ENCODE measurements around the gene ICOSLG.
"Not testable (repeated sequence)": the region's sequence is repeated elsewhere in the genome, so short reads cannot be mapped to it uniquely, and the experiment has no call there.

Gene ICOSLG

DNA sequence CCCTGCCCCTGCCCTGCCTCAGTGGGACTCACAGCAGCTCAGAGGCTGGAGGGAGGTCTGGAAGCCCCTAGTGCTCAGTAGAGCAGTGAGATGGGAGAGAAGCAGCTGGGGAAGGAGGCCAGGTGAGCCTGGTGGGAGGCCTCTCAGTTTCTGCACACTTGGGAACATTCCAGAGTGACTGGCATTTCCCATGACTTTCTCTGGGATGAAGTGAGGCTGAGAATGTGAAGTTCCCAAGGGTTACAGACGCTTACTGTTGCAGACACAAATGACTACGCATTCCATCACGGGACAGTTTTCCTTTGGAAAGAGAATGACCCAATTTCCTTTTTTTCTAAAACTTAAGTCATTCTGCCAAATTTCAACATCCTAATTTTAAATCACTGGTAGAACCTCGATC, 59.2 kb downstream of the ICOSLG start:
- not testable (repeated sequence) for DNase-seq (ENCODE audit: low read depth in 2 of 2)

DNA sequence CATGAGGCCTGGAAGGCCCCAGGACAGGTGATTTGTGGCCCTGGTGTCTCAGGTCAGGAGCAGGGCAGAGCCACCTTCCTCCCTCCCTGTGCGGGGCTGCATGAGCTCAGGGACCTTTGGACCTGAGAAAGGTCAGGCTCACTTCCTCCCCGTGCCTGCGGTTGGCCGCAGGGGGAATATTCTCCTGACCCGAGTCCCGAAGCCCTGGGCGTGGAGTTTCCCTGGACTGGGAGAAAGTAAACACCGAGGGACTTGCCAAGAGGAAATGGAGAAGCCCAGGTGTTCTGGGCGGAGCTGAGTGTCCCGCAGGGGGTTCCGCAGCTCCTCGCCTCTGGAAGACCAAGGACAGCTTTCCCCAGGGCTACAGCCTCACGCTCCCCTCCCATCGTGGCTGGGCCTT, 64.6 kb downstream of the ICOSLG start:
- not testable (repeated sequence) for DNase-seq (ENCODE audit: low read depth in 2 of 2)

DNA sequence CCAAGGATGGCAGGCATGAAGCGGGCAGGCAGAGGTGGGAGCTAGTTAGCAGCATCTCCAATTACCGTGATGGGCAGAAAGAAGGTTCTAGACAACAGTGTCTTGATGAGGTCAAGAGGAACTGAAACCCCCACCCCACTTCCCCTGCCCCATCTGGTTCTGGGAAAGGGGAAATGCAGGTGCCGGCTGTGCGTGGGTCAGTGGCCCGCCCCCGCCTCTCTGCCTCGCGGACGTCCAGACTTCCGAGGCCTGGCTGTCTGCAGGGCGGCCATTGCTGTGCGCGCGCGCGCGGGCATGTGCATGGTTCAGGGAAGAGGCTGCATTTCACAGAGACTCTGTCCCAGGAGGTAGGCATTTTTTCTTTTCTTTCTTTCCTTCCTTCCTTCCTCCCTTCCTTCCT, 65.6 kb downstream of the ICOSLG start:
- DNase-seq (ENCODE audit: low read depth in 2 of 2), result not testable (repeated sequence)
